Stimulated activated CD8-positive, alpha-beta memory T cell treated with anti-CD3 and anti-CD28 coated beads, Interleukin-7, amount 100 ng/mL, for 48 hours (primary cell): Measurements from ENCODE around the gene SEC31A.
"Not testable (repeated sequence)": the region's sequence is repeated elsewhere in the genome, so short reads cannot be mapped to it uniquely, and the experiment has no call there.

Experiments used
- DNase-seq, 2 donors: peaks; one replicate each; pipeline ENCODE4 v3.0.0-alpha.2; 2020; ENCODE audit warnings: low read depth in 1 of 2; ENCODE audit errors: extremely low read depth in 1 of 2

Gene SEC31A

DNA sequence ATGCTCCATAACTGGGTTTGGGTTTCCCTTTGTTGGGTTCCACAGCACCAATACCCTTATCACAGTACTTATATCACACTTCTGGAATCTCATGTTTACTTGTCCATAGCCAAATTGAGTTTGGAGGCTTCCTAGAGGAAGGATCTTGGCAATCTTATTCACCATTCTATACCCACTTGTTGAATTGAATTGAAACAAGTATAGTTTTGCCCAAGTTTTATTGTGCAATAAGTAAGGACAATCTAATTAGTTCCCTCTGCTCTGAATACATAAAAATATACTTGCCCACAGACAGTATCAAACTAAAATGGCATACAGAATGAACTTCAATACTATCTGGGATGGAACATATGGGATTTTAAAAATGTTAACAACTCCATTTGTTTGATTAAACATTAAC lies 40.3 kb downstream of the SEC31A start:
- no peak for DNase-seq

DNA sequence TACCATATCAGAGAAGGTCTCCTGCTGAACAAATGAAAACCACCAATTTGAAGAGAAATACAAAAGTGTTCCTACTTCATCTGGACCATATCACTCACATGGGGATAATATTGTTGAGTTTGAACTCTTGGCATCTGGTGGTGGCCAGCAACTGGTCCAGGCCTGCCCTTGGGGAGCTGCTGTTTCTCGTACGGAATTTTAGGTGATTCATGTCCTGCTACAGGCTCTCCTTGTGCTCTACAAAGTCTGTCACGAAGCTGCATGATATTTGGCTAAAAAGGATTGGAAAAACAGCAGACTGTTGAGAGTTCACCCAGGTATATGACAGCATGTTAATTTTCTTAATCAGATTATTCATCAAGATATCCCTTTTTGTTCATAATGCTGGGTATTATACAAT lies 42.2 kb downstream of the SEC31A start:
- no peak for DNase-seq

DNA sequence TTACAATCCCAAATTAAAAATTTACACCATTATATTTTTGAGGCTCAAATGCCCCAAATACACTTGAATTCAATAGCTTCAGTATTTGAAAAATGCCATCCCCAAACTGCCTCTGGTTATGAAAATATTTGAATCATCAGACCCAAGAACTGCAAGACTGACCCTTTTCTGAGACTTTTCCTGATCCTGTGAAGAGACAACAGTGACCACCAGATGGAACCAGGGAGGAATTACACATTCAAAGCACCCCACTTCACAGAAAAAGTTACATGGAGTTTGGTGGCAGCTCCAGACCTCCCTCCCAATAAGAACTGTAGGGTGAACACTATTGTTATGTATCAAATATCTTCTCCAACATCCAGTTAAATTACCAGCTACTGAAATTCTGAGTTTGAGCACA lies 48.4 kb downstream of the SEC31A start:
- no peak for DNase-seq

DNA sequence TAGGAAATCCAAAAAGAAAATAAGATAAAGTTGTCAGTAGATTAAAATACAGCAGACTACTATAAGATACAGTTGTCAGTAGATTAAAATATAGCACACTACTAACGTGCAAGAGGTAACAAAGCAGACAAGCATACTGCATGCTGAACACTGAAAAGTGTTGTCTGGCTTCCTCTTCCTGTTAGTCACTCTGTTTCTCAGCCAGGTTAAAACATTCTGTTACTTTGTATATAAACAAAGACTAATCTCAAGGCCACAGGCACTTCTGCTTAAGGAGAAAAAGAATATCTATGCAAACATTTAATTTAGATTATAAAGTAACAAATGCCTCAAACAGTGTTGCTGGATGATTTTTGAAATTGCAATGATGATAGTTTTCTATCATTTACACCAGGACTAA lies 51.3 kb downstream of the SEC31A start:
- no peak for DNase-seq

DNA sequence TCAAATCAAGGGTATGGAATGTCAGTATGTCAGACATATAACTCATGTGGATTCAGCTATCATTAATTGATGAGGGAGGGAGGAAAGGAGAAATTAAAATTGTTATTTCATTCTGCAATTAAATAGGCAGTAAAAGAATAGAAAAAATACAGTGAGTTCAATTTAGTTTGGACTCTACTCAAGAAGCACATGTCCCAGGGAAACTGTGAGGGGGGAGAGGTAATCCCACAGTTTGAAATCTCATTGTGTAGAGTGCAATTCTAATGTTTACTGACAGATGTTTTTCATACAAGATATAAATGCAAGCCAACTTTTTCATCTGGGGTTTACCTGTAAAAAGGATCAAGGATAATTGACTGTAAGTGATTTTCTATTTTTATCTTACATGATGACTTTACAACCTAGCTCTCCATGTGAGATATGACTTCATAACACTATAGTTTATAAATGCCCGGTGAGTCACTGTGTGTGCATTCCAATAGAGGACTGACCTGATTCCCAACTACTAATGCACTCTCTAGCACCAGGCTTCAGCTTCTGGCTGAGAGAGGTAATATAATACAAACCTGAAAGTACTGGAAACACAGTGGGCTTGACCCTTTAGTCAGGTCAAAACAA lies 57.1 kb downstream of the SEC31A start:
- no peak for DNase-seq

DNA sequence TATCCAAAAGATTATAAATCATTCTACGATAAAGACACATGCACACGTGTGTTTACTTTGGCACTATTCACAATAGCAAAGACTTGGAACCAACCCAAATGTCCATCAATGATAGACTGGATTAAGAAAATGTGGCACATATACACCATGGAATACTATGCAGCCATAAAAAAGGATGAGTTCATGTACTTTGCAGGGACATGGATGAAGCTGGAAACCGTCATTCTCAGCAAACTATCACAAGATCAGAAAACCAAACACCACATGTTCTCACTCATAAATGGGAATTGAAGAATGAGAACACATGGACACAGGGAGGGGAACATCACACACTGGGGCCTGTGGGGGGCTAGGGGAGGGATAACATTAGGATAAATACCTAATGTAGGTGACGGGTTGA lies 57.9 kb downstream of the SEC31A start:
- DNase-seq: not testable (repeated sequence)

DNA sequence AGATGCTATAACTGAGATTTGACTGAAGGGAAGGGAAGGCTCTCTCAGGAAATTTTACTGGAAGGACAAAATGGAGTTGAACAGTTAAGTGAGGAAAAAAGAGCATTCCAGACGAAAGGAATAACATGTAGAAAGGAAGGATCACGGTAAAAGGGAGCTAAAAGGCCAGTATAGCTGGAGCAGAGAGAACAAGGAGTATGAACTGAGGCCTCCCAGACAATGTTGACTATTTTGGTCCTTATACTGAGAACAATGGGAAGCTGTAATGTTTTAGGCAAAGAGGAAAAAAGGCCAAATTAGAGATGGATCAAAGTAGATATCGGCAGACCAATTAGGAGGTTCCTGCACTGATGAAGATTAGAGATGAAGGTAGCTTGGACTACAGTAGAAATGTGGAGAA lies 65.5 kb downstream of the SEC31A start:
- DNase-seq: no peak

DNA sequence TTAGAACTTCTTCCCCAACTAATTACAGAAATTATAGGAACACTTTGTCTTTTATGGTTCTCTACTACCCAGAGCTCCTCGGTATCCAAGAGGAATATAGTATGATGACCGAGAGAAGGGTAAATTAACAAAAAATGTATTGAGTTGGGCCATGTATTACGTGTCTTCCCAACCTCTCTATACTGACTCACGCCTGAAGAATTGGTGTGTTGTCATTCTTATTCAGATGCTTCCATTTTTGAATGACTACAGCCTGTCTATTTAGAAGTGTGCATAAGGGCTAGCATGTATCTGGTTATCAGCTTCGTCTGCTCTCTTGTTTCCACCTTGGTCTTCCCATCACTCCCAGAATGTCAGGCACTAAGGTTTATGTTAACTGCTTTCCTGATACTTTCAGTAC lies 67.9 kb downstream of the SEC31A start:
- DNase-seq: no peak

DNA sequence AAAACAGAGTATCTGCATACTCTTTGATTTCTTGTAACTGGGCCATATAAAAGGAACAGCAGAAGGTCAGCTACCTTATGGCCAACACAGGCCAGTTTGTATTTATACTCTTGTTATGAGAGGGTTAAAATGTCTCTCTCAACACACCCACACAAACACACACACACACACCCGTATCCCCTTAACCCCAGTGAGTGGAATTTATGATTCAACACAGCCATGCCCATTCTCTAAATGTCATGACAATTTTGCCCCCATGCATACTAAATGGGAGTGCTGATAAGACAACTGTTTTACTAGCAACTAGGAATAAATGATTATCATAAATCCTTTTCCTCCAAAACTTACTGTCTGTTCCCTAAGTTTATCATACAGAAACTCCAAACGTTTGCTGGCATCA lies 70.3 kb downstream of the SEC31A start:
- DNase-seq: no peak

DNA sequence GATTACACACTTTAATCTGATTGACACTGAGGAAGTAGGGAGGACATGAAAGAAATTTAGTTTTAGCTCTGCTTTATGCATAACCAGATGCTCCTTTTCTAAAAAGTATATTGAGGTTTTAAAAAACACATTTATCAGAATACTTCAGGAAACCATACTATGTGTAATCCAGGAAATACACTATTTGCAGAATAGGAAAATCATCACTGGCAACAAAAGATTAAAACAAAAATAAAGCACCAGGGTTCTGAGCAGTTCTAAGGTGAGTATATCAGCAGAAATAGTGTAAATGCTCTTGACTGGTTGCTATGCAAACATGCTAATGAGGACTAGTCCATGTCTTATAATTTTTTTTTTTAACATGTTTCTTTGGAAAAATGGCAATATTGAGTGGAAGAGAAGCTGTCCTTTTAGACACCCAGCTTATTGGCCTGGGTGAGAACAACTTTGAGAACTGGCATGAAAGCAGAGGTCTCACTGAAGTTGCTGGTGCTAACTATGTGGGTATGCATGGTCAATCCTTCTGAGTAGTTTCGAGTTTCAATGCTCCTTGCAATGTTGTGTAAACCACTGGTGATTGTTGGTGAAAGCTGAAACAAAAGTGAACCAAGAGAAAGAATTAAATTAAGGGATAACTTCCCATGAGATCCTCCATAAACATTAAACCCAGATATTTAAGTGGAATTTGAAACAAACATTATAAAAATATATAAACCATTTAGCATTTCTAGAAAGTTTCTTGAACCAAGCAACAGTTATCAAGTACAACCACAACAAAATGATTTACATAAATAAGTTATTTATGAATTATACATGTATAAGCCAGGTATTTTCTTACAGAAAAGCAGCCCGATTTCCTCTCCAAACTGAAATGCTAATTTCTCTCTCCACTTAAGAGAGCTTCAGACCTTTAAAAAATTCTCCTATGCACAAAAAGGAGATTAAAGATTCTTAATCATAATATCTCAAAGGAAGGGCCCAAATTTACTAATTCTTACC lies 72.0 kb downstream of the SEC31A start:
- no peak for DNase-seq

DNA sequence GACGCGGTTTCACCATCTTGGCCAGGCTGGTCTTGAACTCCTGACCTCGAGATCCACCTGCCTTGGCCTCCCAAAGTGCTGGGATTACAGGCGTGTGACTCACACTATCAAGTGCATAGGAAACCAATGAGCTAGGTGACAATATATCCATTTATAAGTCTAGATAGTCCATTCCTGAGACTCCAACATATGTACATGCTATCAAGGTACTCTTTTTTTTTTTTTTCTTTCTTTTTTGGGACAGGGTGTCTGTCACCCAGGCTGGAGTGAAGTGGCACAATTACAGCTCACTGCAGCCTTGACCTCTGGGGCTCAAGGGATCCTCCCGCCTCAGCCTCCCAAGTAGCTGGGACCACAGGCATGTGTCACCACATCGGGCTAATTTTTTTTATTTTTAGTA lies 74.1 kb downstream of the SEC31A start:
- not testable (repeated sequence) for DNase-seq

DNA sequence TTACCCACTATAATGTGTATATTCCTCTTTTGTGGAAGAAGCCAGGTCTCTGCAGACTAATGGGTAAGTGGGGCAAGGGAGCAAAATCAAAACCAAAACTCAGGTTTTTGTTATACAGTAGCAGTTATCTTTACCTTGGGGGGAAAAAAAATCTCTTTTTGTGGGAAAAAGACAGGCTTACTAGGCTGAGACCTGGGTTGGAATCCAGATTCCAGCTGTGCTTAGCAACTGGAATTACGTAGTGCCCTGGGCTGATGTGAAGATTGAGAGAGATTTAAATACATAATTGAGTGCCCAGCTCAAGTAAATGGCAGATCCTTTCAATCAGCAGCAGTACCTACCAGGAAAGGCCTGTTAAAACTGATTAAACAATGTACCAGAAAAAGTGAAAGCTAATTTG lies 76.9 kb downstream of the SEC31A start:
- DNase-seq: no peak

DNA sequence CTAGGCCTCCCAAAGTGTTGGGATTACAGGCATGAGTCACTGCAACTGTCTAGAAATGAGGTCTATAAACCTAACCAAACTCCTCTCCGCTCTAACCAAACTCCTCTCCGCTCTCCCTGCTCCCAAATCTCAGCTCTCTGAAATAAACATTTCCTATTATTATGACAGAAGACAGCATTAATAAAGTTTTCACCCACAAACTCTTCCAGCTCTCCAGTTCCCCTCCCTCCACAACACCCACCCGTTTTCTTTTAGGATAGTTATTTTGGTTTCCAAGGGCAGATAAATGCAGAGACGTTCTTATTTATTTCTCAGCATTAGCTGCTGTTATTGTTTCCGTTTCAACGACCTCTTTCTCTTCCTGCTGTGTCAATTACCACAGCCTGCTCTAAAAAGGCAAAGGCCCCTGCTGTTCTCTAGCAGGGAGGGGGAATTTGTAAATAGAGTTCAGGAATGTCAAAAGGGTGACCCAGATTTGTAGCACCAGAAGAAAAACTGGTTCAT lies 79.1 kb downstream of the SEC31A start:
- no peak for DNase-seq

DNA sequence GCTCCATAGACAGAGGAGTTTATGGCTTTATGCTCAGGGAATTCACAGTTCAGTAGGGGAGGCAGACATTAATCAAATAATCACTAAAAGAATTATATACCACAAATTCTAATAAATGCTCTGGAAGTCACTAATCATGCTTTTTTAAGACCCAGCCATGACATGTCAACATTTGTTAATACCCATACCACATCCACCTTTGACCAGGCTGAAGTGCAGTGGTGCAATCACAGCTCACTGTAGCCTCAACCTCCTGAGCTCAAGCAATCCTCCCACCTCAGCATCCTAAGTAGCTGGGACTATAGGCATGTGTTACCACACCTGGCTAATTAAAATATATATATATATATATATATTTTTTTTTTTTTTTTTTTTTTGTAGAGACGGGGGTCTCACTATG lies 79.6 kb downstream of the SEC31A start:
- DNase-seq: no peak

DNA sequence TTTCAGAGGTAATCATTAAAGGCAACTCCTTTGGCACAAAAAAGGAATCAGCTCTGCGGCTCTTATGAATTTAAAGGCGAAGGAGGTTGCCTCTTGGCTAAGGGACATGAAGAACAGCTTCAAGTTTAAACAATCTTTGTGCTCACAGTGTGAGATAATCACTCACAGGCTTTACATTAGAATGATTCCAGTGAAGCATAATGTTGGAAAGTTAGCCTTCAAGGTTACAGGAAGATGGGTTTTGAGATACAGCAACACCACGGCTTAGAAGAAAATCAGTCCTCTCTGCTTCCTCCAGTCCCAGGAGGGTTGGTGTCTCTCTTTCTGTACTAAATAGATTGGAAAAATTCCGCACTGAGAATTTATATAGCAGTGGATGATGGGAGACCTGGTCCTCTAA lies 80.8 kb downstream of the SEC31A start:
- DNase-seq: no peak

DNA sequence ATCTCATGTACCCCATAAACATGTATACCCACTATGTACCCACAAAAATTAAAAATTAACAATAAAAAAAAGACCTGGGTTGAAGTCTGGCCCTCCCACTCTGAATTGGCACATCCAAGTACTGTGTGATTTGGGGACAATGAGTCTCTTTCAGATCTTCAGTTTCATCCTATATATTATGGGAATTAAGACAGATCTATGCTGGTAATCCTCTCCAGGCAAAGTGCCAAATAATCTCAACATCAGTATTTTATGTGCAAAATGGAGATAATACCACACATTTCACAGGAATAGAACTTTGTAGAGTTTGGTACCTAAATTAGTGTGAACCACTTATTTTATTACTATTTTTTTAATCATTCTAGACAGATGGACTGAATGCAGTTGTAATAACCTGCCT lies 81.3 kb downstream of the SEC31A start:
- no peak for DNase-seq

DNA sequence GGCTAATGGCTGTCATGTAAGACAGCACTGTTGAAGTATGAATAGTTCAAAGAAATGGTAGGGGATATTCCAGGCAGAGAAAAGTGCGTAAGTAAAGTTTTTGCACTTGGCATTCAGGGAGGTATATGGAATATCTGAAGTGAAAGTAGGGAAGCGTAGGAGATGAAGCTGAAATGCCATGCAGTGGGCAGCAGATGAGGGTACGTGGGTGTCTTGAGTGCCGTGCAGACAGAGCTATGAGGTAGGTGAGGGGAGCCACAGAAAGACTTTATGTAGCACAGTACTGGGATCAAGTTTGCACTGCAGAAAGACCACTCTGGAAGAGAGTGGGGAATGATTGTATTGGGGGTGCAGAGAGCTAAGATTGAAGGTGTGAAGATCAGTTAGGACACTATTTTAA lies 87.2 kb downstream of the SEC31A start:
- no peak for DNase-seq

DNA sequence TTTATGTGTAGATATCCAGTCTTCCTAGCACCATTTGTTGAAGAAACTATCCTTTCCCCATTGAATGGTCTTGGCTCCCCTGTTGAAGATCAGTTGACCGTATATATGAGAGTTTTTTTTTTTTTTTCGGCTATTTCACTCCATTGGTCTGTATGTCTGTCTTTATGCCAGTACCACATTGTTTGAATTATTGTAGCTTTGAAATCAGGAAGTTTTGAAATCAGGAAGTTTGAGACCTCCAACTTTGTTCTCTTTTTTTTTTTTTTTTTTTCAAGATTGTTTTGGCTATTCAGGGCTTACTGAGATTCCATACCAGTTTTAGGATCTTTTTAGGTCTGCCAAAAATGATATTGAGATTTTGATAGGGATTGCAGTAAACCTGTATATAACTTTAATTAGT lies 88.0 kb downstream of the SEC31A start:
- no peak for DNase-seq

DNA sequence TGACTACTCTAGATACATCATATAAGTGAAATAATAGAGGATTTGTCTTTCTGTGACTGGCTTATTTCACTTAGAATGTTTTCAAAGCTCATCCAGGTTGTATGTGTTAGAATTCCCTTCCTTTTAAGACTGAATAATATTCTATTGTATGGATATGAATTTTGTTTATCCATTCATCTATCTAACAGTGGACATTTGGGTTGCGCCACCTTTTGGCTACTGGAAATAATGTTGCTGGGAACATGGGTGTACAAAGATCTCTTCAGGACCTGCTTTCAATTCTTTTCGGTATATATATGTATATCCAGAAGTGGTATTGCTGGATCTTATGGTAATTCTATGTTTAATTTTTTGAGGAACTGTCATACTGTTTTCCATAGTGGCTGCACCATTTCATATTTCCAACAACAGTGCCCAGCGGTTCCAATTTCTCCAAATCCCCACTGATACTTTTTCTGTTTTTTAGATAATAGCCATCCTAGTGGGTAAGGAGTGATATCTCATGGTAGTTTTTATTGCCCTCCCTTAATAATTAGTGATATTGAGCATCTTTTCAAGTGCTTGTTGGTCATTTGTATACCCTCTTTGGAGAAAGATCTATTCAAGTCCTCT lies 88.9 kb downstream of the SEC31A start:
- no peak for DNase-seq

DNA sequence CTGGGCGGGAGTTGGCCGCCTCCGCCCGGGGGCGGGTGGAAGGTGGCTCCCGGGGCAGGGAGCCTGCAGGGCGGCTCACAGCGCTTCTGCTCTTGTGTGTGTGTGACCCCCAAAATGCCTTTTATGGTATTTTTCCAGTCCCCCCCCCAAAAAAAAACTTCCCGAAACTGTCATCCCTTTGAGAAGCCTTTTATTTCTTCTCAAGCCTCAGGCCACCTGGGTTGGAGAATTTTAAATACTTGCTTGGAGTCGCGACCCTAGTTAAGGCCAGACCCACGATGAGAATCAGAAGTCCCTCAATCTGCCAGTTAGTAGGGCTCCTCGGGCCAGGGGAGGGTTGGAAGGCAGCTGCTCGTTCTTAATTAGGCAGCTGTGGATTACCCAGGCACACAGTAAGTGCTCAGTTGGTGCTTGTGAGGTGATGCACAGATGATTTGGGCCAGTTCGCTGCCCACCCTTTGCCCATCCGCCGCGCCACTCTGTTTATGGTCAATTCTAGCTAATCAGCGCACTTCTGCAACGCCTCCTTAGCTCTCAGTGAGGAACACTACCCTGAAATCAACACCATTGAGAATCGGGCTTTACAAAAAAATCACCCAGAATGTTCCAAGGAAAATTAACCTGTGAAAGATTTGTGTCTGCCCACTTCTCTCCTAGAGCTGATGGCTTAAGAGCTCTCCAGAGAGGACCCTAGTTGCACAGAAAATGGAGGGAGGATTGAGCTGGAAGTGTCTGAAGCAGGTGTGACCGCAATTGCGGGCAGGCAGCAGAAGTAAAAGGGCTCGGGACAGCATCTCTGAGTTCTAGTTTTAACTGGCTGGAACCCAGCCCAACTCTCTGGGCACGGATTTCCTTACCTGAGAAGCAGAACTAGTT lies 91.7 kb downstream of the SEC31A start:
- no peak for DNase-seq
